Measurements from ENCODE around the gene NOTCH1. TPM values are rescaled to one million over a fixed set of nuclear protein-coding genes. Genes with fewer than 3 reads are reported as not detected.
A peak's percentile ranks its signal among the peaks of the same experiment; 100 is the strongest.

The NOTCH1 gene
- total and polyA plus RNA-seq, 3 experiments from 2014 or later: 5.1 to 79.5 (median 70.0) TPM

DNA sequence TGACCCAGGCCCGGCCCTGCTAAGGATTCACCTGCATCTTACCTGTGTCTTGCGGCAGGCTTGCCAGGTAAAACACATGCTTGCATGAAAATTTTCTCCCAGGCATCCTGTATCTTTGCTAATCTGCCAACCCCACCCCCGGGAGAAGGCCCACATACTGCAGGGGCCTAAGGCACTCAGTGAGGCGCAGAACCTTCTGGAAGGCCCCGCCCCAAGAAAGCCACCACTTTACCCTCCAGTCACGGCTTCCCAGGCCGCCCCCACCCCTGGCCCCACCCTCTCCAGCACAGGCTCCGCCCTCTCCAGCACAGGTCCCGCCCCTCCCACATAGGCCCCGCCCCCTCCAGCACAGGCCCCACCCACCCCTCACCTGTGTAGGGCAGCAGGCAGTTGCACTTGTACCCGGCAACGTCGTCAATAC is 33.2 kb downstream of the NOTCH1 start:
- no peaks in the 10 kb centered on the region for H3K27me3 Mint-ChIP-seq
- H3K4me1 Mint-ChIP-seq: no peaks in the 10 kb centered on the region
- no peaks in the 10 kb centered on the region for H3K9me3 Mint-ChIP-seq
- ChIA-PET POLR2A (no interaction called here), CTCF (no interaction called here)
- no peak overlapping the region for H3K4me3 ChIP-seq (ENCODE audit: low read length)
- H3K27ac Mint-ChIP-seq: peak overlapping the region in 1 of 8 donors; percentile 54
- peak overlapping the region; percentile 30 for H3K27ac ChIP-seq (ENCODE audit: low read depth, low read length)
- DNase-seq: peak in 1 of 5 donors; percentile 9
- H3K4me1 ChIP-seq (ENCODE audit: insufficient read depth, low read length): no peaks in the 10 kb centered on the region
- H3K36me3 ChIP-seq (ENCODE audit: insufficient read depth, low read length): no peaks in the 10 kb centered on the region
- H3K36me3 Mint-ChIP-seq: peaks cover 0 to 66% (median 0%) of the 10 kb centered on the region in 3 donors
- H3K4me3 Mint-ChIP-seq: no peak overlapping the region
- no peaks in the 10 kb centered on the region for H3K27me3 ChIP-seq (ENCODE audit: insufficient read depth, low read length, poor library complexity, severe bottlenecking)
- H3K9me3 ChIP-seq (ENCODE audit: low read length): no peaks in the 10 kb centered on the region

DNA sequence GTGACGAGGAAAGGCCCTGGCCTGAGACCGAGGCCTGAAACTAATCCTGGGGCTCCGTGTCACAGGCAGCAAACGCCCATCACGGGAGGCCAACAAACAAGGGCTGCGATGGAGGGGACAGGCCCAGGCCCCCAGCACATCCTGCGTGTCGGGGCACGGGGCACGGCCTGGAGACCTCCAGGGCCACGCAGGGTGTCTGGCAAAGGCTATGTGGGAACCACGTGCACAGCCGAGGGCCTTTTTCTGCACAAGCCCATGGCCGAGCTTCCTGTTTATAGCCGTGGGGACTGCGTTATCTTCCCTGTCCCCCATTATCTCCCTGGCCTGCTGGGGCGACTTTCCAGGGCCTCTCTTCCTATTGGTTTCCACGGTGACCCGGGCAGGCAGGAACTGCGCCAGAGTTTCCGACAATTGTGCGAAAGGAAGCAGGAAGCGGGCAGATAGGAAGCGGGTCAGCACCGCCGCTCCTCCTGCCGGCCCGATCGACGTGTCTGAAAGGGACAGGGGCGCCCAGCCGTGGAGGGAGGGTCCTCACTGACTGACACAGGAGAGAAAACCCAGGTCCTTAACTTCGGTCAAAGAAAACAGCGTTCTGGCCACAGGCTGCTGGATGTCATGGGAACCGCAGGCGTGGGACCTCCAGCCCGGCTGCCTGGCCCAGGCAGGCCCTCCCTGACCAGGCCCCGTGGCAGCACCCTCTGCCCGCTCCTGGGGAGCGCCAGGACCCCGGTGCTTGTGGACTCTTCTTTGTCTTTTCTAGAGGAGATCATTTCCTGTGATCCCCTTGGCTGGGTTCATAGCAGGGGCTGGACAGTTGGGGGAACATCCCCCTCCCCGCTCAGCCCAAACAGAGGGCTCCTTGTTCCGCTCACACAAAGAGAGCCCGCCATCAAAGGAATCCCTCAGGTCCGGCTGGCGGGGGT is 33.9 kb downstream of the NOTCH1 start:
- Histone ChIP-seq H3K9me3 (ENCODE audit: low read length) (no peaks in the 10 kb centered on the region), H3K36me3 (ENCODE audit: insufficient read depth, low read length) (no peaks in the 10 kb centered on the region), H3K27me3 (ENCODE audit: insufficient read depth, low read length, poor library complexity, severe bottlenecking) (no peaks in the 10 kb centered on the region), H3K4me1 (ENCODE audit: insufficient read depth, low read length) (no peaks in the 10 kb centered on the region), H3K4me3 (ENCODE audit: low read length) (no peak overlapping the region), H3K27ac (ENCODE audit: low read depth, low read length) (peak overlapping the region; percentile 30)
- ChIA-PET CTCF (no interaction called here), POLR2A (interaction anchor here (0.6 kb wide), 1 partner anchor 13 kb away, joined by 3 read pairs; no protein-coding TSS in a partner anchor)
- Mint-ChIP-seq H3K27me3 (no peaks in the 10 kb centered on the region), H3K4me1 (no peaks in the 10 kb centered on the region), H3K27ac (no peak overlapping the region), H3K4me3 (no peak overlapping the region), H3K9me3 (no peaks in the 10 kb centered on the region), H3K36me3 (peaks cover 0 to 66% (median 0%) of the 10 kb centered on the region in 3 donors)
- DNase-seq: no peak

DNA sequence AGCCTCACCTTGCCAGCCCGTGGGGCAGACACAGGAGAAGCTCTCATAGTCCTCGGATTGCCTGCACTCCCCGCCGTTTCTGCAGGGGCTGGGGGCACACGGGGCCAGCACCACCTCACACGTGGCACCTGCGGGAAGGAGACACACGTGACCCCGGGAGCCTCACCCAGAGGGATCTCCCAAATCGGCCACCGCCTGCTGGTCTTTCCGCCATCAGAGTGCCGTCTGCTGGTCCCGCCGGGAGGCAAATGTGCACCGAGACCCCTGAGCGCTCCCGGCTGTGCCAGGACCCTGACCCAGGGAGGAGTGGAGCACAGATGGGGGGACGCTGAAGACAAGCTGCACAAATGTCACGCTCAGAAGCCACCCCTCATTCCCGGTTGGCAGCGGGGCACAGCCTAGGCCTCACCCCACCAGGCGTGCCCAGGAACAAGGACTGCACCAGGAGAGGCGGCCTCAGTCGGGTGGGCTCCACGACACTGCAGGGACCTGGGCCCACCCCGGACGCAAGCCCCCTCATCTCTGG is 34.6 kb downstream of the NOTCH1 start:
- no peaks in the 10 kb centered on the region for H3K9me3 Mint-ChIP-seq
- ChIA-PET POLR2A (interaction anchor here (0.6 kb wide), 1 partner anchor 13 kb away, joined by 3 read pairs; no protein-coding TSS in a partner anchor), CTCF (no interaction called here)
- H3K36me3 Mint-ChIP-seq: peaks cover 0 to 63% (median 0%) of the 10 kb centered on the region in 3 donors
- no peaks in the 10 kb centered on the region for H3K27me3 Mint-ChIP-seq
- no peak overlapping the region for H3K27ac Mint-ChIP-seq
- Histone ChIP-seq H3K4me3 (ENCODE audit: low read length) (no peak overlapping the region), H3K4me1 (ENCODE audit: insufficient read depth, low read length) (no peaks in the 10 kb centered on the region), H3K9me3 (ENCODE audit: low read length) (no peaks in the 10 kb centered on the region), H3K36me3 (ENCODE audit: insufficient read depth, low read length) (no peaks in the 10 kb centered on the region), H3K27me3 (ENCODE audit: insufficient read depth, low read length, poor library complexity, severe bottlenecking) (no peaks in the 10 kb centered on the region), H3K27ac (ENCODE audit: low read depth, low read length) (peak overlapping the region; percentile 30)
- no peak for DNase-seq
- no peaks in the 10 kb centered on the region for H3K4me1 Mint-ChIP-seq
- no peak overlapping the region for H3K4me3 Mint-ChIP-seq

DNA sequence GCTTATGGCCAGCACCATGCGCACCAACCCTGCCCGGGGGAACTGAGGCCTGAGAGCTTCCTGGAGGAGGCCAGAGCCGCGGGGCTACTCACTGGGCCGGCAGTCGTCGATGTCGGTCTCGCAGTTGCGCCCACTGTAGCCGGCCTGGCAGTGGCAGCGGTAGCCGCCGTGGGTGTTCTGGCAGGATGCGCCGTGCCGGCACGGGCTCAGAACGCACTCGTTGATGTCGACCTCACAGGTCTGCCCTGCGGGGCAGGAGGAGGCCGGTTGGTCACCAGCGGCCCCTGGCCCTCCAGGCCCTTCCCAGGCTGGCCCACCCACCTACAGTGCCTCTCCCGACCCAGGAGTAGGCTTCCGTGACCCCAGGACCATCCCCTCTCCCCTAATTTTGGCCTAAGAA is 35.3 kb downstream of the NOTCH1 start:
- no peak for DNase-seq
- Histone ChIP-seq H3K9me3 (ENCODE audit: low read length) (no peaks in the 10 kb centered on the region), H3K27ac (ENCODE audit: low read depth, low read length) (no peak overlapping the region), H3K27me3 (ENCODE audit: insufficient read depth, low read length, poor library complexity, severe bottlenecking) (no peaks in the 10 kb centered on the region), H3K36me3 (ENCODE audit: insufficient read depth, low read length) (no peaks in the 10 kb centered on the region), H3K4me1 (ENCODE audit: insufficient read depth, low read length) (no peaks in the 10 kb centered on the region), H3K4me3 (ENCODE audit: low read length) (no peak overlapping the region)
- H3K4me3 Mint-ChIP-seq: no peak overlapping the region
- ChIA-PET POLR2A (no interaction called here), CTCF (no interaction called here)
- H3K27ac Mint-ChIP-seq: peak overlapping the region in 1 of 8 donors; percentile 86
- no peaks in the 10 kb centered on the region for H3K9me3 Mint-ChIP-seq
- H3K27me3 Mint-ChIP-seq: no peaks in the 10 kb centered on the region
- H3K4me1 Mint-ChIP-seq: no peaks in the 10 kb centered on the region
- H3K36me3 Mint-ChIP-seq: peaks cover 0 to 63% (median 0%) of the 10 kb centered on the region in 3 donors

DNA sequence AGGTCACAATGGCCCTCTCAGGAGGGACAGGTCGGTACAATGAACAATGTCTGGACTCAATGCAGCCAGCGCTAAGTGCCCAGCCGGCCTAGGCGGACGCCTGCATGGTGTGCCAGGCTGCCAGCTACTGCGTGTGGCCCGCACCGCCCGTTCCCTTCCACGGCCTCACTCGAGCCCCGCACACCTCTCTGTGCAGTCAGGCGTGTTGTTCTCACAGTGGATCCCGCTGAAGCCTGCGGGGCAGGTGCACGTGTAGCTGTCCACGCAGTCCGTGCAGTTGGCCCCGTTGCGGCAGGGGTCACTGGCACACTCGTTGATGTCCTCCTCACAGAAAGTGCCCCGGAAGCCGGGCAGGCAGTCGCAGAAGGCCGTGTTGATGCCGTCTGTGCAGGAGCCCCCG is 36.3 kb downstream of the NOTCH1 start:
- ChIA-PET POLR2A (no interaction called here), CTCF (no interaction called here)
- no peak overlapping the region for H3K4me3 Mint-ChIP-seq
- DNase-seq: no peak
- Histone ChIP-seq H3K4me3 (ENCODE audit: low read length) (no peak overlapping the region), H3K9me3 (ENCODE audit: low read length) (no peaks in the 10 kb centered on the region), H3K27me3 (ENCODE audit: insufficient read depth, low read length, poor library complexity, severe bottlenecking) (no peaks in the 10 kb centered on the region), H3K4me1 (ENCODE audit: insufficient read depth, low read length) (no peaks in the 10 kb centered on the region), H3K27ac (ENCODE audit: low read depth, low read length) (no peak overlapping the region), H3K36me3 (ENCODE audit: insufficient read depth, low read length) (no peaks in the 10 kb centered on the region)
- H3K4me1 Mint-ChIP-seq: no peaks in the 10 kb centered on the region
- no peaks in the 10 kb centered on the region for H3K9me3 Mint-ChIP-seq
- peaks cover 0 to 62% (median 0%) of the 10 kb centered on the region in 3 donors for H3K36me3 Mint-ChIP-seq
- H3K27me3 Mint-ChIP-seq: no peaks in the 10 kb centered on the region
- H3K27ac Mint-ChIP-seq: no peak overlapping the region

DNA sequence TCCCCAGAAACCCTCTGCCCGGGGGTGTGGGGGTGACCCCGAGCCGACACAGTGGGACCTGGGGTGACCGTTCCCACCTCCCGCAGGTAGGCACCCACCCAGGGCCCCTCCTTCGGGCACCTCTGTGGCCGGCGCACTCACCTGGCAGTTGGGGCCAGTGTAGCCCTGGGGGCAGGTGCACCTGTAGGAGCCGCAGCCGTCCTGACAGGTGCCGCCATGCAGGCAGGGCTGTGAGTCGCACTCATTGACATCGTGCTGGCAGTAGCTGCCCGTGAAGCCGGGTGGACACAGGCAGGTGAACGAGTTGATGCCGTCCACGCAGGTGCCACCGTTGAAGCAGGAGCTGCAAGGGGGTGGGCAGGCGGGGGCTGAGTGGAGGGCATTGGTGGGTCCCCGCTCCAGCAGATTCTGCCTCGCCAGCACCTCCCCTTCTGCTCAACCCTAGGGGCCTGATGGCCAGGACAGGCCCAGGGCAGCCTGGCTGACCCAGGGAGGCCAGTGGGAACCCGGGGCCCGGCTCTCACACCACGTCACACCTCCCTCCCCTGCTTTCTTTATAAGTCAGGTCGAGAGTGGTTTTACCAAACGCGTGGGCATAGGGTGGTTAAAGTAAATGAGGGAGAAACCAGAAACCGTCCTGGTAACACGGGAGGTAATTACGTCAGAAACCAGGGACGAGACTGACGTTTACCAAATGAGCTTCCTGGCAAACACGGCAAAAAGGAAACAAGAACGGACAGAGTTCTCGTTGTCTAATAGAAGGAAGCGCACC is 36.9 kb downstream of the NOTCH1 start:
- POLR2A ChIA-PET: no interaction called here
- Mint-ChIP-seq H3K4me3 (no peak overlapping the region), H3K36me3 (peaks cover 0 to 60% (median 0%) of the 10 kb centered on the region in 3 donors), H3K27me3 (no peaks in the 10 kb centered on the region), H3K4me1 (no peaks in the 10 kb centered on the region), H3K9me3 (no peaks in the 10 kb centered on the region), H3K27ac (no peak overlapping the region)
- Histone ChIP-seq H3K27me3 (ENCODE audit: insufficient read depth, low read length, poor library complexity, severe bottlenecking) (no peaks in the 10 kb centered on the region), H3K27ac (ENCODE audit: low read depth, low read length) (no peak overlapping the region), H3K36me3 (ENCODE audit: insufficient read depth, low read length) (no peaks in the 10 kb centered on the region), H3K4me3 (ENCODE audit: low read length) (no peak overlapping the region), H3K9me3 (ENCODE audit: low read length) (no peaks in the 10 kb centered on the region), H3K4me1 (ENCODE audit: insufficient read depth, low read length) (no peaks in the 10 kb centered on the region)
- CTCF ChIA-PET: no interaction called here
- no peak for DNase-seq

DNA sequence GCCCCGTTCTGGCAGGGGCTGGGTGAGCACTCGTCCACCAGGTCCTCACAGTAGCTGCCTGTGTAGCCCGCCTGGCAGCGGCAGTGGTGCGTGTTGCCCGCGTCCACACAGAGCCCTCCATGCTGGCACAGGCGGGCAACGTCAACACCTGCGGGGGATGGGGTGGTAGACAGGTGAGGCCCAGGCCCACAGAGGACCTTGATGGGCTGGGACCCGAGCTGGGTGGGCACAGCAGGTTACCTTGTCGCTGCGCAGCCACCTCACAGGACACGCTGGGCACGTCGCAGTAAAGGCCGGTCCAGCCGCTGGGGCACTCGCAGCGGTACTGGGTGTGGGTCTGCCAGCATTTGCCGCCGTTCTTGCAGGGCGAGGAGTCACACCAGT is 37.9 kb downstream of the NOTCH1 start:
- H3K27ac Mint-ChIP-seq: no peak overlapping the region
- no peaks in the 10 kb centered on the region for H3K4me1 ChIP-seq (ENCODE audit: insufficient read depth, low read length)
- no peaks in the 10 kb centered on the region for H3K9me3 Mint-ChIP-seq
- H3K4me3 ChIP-seq (ENCODE audit: low read length): no peak overlapping the region
- H3K27ac ChIP-seq (ENCODE audit: low read depth, low read length): no peak overlapping the region
- peaks cover 0 to 63% (median 0%) of the 10 kb centered on the region in 3 donors for H3K36me3 Mint-ChIP-seq
- no peaks in the 10 kb centered on the region for H3K27me3 ChIP-seq (ENCODE audit: insufficient read depth, low read length, poor library complexity, severe bottlenecking)
- CTCF ChIA-PET: no interaction called here
- H3K4me3 Mint-ChIP-seq: no peak overlapping the region
- POLR2A ChIA-PET: no interaction called here
- H3K27me3 Mint-ChIP-seq: no peaks in the 10 kb centered on the region
- no peaks in the 10 kb centered on the region for H3K9me3 ChIP-seq (ENCODE audit: low read length)
- DNase-seq: no peak
- no peaks in the 10 kb centered on the region for H3K36me3 ChIP-seq (ENCODE audit: insufficient read depth, low read length)
- no peaks in the 10 kb centered on the region for H3K4me1 Mint-ChIP-seq

All from CD8-positive, alpha-beta memory T cell (primary cell).